Spleen (tissue), 11 donors: ENCODE data around the gene KANK4. TPM values are rescaled to one million over a fixed set of nuclear protein-coding genes. Genes with fewer than 3 reads are reported as not detected.

Source experiments
- DNase-seq: peaks from one replicate; pipeline ENCODE4 v3.0.0-alpha.2; 2020
- H3K27ac ChIP-seq, 8 donors: fragments of 200-600 bp; sonication (generic) in 7 of 8; 1 replicate in 4 of 8; 2 replicates in 4 of 8; pipeline versions ENCODE4 v1.5.0 to v1.8.0; 2016 to 2021; ENCODE audit warnings: inconsistent platforms in 4 of 8, mild to moderate bottlenecking in 4 of 8, moderate library complexity in 1 of 8
- H3K27me3 ChIP-seq, 7 donors: fragments of 200-600 bp; sonication (generic) in 6 of 7; replicated peaks in 1 of 7; 1 replicate in 4 of 7; 2 replicates in 3 of 7; pipeline versions ENCODE4 v1.5.0 to v1.8.0; 2016 to 2021; ENCODE audit warnings: inconsistent platforms in 3 of 7, mild to moderate bottlenecking in 1 of 7
- H3K36me3 ChIP-seq, 6 donors: fragments of 200-600 bp; sonication (generic) in 5 of 6; 1 replicate in 4 of 6; 2 replicates in 2 of 6; pipeline versions ENCODE4 v1.5.0 to v1.8.0; 2016 to 2021; ENCODE audit warnings: inconsistent platforms in 2 of 6
- H3K4me1 ChIP-seq, 6 donors: fragments of 200-600 bp; sonication (generic) in 5 of 6; 1 replicate in 3 of 6; 2 replicates in 3 of 6; pipeline versions ENCODE4 v1.5.0 to v1.8.0; 2016 to 2021; ENCODE audit warnings: inconsistent platforms in 3 of 6
- H3K4me3 ChIP-seq, 8 donors: fragments of 200-600 bp; sonication (generic) in 7 of 8; 1 replicate in 4 of 8; 2 replicates in 4 of 8; pipeline versions ENCODE4 v1.5.0 to v1.8.0; 2016 to 2021; ENCODE audit warnings: inconsistent platforms in 4 of 8, mild to moderate bottlenecking in 4 of 8, moderate library complexity in 2 of 8
- H3K9me3 ChIP-seq, 8 donors: fragments of 200-600 bp; sonication (generic) in 7 of 8; 1 replicate in 4 of 8; 2 replicates in 4 of 8; pipeline versions ENCODE4 v1.5.0 to v1.8.0; 2016 to 2021; ENCODE audit warnings: inconsistent platforms in 4 of 8
- POLR2A ChIP-seq, 3 donors: fragments of 450-650 bp; IDR thresholded peaks; one replicate each; pipeline ENCODE4 v1.5.1; 2017; ENCODE audit warnings: antibody characterized with exemption in 3 of 3, mild to moderate bottlenecking in 1 of 3
- POLR2AphosphoS5 ChIP-seq, 3 donors: sonication (generic); formaldehyde crosslinking; IDR thresholded peaks; one replicate each; pipeline ENCODE4 v1.5.1; 2017; ENCODE audit warnings: antibody characterized with exemption in 3 of 3
- WGBS, 5 donors: extraction: QIAGEN DNeasy Blood & Tissue Kit in 3 of 5; methylation state at CpG; one replicate each; pipeline versions ENCODE4 v1.1.5 to v1.1.7; 2013 to 2018; 5-methylcytosine and 5-hydroxymethylcytosine counted together
- intact Hi-C: fragments of 100-400 bp; cut with DNase I; formaldehyde crosslinking; loops from one replicate; pipeline ENCODE4 v1.15.0; 2023; ENCODE audit warnings: low total_unique reads
- polyA plus RNA-seq, 3 donors: library from polyadenylated mRNA; stranded (reverse); fragments of 200-250 nt; gene quantifications; one replicate each; pipeline ENCODE4 v1.2.1, GENCODE V29; 2013
- total RNA-seq, 7 donors: library from RNA; depleted of rRNA in 3 of 7; stranded (reverse); fragments of >200 nt in 3 of 7; fragmentation: NEBNext Ultra II Directional in 4 of 7; extraction: Animal tissue kit (Norgen Biotek cat#: 25700) in 4 of 7; gene quantifications; one replicate each; pipeline versions ENCODE4 v1.1.0 to v1.2.1, GENCODE V29; 2016 to 2021
- TF ChIP-seq, protein P1 (sequence below), 11 experiments: fragments of 200-600 bp in 7 of 11; fragments of 450-650 bp in 4 of 11; sonication (generic) in 4 of 11; IDR thresholded peaks in 8 of 11; conservative IDR thresholded peaks in 3 of 11; 1 replicate in 7 of 11; 2 replicates in 4 of 11; pipeline versions ENCODE4 v1.4.0 to v1.8.0; 2016 to 2021; ENCODE audit warnings: antibody characterized with exemption in 11 of 11, inconsistent platforms in 4 of 11, mild to moderate bottlenecking in 1 of 11
- donor health status: healthy with polysubstance abuse.
- donor health status: DM: no; HTN: no; CAD: no; lungs with moderate emphysema.
- donor health status: DM: no; HTN: no; CAD: no.
- donor health status: Bipolar disorder and iron deficiency.
- donor health status: healthy.
- donor health status: DM: no; HTN: no; CAD: no.
- donor health status: DM: yes; HTN: yes; CAD: no.

The KANK4 gene
- total and polyA plus RNA-seq, 10 donors: 0.11 to 1.3 (median 0.47) TPM

DNA sequence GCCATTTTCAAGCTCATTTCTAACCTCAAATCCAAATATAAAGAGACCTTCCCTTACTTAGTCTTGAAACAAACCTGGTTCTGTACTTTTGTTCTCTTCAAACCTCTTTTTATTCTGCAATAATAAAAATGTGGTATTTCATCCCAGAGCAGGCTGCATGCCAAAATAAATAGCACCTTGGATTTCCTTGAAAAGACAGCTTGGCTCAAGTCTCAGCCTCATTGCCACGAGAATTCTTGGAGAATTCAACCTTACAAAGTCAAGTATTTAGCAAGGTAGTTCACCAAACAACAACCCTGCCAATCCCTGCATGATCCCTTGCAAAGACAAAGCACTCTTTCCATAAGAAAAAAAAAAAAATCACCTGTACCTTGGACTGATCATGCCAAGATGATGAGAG is 33.8 kb downstream of the KANK4 start:
- 61 to 76% (median 65%) methylated on average over 1 of the region's 1 CpG for WGBS, 5 donors
- no peak overlapping the region for H3K4me3 ChIP-seq
- no peak overlapping the region for H3K27ac ChIP-seq
- peaks cover 0 to 12% (median 2%) of the 10 kb centered on the region in 6 donors for H3K4me1 ChIP-seq
- peaks cover 0 to 36% (median 0%) of the 10 kb centered on the region in 7 donors for H3K27me3 ChIP-seq
- intact Hi-C loops: no loop called here
- DNase-seq: no peak
- TF ChIP-seq POLR2AphosphoS5 (IDR thresholded peaks at IDR 0.05) (no peak), POLR2A (IDR thresholded peaks at IDR 0.05) (no peak)
- TF ChIP-seq, protein P1, sequence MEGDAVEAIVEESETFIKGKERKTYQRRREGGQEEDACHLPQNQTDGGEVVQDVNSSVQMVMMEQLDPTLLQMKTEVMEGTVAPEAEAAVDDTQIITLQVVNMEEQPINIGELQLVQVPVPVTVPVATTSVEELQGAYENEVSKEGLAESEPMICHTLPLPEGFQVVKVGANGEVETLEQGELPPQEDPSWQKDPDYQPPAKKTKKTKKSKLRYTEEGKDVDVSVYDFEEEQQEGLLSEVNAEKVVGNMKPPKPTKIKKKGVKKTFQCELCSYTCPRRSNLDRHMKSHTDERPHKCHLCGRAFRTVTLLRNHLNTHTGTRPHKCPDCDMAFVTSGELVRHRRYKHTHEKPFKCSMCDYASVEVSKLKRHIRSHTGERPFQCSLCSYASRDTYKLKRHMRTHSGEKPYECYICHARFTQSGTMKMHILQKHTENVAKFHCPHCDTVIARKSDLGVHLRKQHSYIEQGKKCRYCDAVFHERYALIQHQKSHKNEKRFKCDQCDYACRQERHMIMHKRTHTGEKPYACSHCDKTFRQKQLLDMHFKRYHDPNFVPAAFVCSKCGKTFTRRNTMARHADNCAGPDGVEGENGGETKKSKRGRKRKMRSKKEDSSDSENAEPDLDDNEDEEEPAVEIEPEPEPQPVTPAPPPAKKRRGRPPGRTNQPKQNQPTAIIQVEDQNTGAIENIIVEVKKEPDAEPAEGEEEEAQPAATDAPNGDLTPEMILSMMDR (IDR thresholded peaks at IDR 0.05 in 8 of 11, conservative IDR thresholded peaks at IDR 0.05 in 3 of 11): no peak
- peaks cover 0 to 6% (median 0%) of the 10 kb centered on the region in 8 donors for H3K9me3 ChIP-seq
- no peaks in the 10 kb centered on the region for H3K36me3 ChIP-seq

DNA sequence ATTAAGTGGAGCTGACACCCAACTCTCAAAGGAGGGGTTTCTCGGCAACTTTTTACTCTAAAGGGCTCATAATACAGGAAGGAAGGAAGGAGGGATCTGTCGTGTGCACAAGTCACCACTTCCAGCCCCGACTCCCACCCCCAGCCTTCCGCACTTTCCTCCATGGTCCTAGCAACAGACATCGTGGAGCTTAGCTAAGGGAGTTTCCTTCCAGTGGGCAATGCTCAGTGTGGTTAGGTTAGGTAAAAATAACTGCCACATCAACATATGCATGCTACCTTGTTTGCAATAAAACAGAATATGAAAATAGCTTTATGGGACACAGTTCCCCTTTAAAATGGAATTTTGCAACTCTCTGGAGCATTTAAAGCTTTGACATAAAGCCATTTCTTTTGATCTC is 35.2 kb downstream of the KANK4 start:
- no peak overlapping the region for H3K4me3 ChIP-seq
- H3K9me3 ChIP-seq: peaks cover 0 to 6% (median 0%) of the 10 kb centered on the region in 8 donors
- DNase-seq: peak; percentile 14
- WGBS, 5 donors: 15 to 32% (median 17%) methylated on average over 5 of the region's 5 CpGs
- H3K27ac ChIP-seq: no peak overlapping the region
- intact Hi-C loops: no loop called here
- peaks cover 0 to 36% (median 0%) of the 10 kb centered on the region in 7 donors for H3K27me3 ChIP-seq
- peaks cover 0 to 12% (median 2%) of the 10 kb centered on the region in 6 donors for H3K4me1 ChIP-seq
- TF ChIP-seq, protein P1 (IDR thresholded peaks at IDR 0.05 in 8 of 11, conservative IDR thresholded peaks at IDR 0.05 in 3 of 11): no peak
- no peak for TF ChIP-seq POLR2A (IDR thresholded peaks at IDR 0.05)
- TF ChIP-seq POLR2AphosphoS5 (IDR thresholded peaks at IDR 0.05): no peak
- no peaks in the 10 kb centered on the region for H3K36me3 ChIP-seq

DNA sequence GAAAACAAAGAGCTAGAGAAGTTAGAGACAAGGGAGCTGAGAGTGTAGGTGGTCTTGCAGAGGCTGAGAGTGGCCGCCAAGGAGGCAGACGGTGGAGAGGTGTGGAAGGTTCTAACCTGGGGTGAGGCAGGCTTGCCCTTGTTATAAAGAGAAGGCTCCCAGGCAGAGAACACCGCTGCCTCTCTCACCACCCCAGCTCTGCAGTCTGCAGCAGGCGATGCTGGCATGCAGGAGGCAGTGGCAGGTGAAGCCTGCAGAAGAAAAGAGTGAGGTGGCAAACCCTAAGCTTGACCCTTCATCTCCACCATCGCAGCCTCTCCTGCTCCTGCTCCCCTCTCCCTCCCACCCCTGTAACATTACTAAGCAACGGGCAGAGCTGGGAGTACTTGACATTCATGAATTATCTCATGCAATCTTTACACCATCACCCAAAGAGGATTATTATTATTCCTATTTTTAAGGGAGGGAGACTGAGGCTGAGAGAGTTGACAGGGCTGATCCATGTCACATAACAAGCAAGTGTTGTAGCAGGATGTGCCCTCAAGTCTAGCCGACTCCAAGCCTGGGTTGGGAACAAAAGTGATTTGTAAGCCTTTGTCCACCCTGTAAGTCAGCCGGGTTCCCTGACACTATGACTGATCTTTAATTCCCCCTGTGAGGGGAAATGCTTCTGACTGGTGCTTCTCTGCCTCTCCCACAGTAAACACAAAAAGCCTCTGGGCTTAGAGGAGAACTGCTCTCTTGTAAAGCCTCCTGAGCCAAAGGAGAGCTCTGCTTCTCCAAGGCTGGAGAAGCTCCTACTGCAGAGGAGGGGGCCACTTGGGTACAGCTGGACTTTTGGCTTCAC is 36.1 kb downstream of the KANK4 start:
- Histone ChIP-seq H3K4me3 (no peak overlapping the region), H3K9me3 (peaks cover 0 to 6% (median 0%) of the 10 kb centered on the region in 8 donors), H3K27me3 (peaks cover 0 to 36% (median 0%) of the 10 kb centered on the region in 7 donors), H3K36me3 (no peaks in the 10 kb centered on the region), H3K27ac (no peak overlapping the region), H3K4me1 (peaks cover 0 to 12% (median 2%) of the 10 kb centered on the region in 6 donors)
- 69 to 81% (median 76%) methylated on average over 8 of the region's 8 CpGs for WGBS, 5 donors
- TF ChIP-seq POLR2AphosphoS5 (IDR thresholded peaks at IDR 0.05): no peak
- DNase-seq: peak; percentile 53
- intact Hi-C loops: no loop called here

DNA sequence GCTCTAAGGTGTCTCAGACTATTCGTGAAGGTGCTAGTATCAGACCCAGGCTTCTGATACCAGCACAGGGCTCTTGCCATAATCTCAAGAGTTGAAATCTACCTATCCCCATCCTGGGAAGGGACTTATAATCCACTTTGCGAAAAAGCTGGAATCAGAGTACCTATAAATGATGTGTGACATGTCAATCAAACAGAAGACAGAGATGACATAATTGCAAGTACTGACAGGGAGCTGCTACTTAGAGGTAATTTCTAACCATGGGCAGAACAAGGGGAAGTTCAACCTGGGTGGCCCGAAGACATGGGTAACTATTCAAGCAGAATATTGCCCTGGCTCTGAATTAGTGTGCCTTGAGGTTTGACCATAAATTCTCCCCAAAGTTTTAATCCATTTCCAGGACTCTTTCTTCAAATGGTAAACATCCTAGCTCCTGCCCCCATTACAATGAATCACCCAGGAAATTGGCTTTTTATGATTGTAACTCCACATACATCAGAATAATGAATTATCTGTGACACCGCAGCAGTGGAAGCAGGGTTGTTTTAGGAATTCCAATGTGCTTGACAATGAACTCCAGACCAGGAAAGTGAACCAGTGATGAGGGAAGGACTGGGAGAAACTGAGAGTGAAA is 37.2 kb downstream of the KANK4 start:
- no peak overlapping the region for H3K27ac ChIP-seq
- peaks cover 0 to 11% (median 2%) of the 10 kb centered on the region in 6 donors for H3K4me1 ChIP-seq
- H3K27me3 ChIP-seq: peaks cover 0 to 28% (median 0%) of the 10 kb centered on the region in 7 donors
- peaks cover 0 to 15% (median 4%) of the 10 kb centered on the region in 8 donors for H3K9me3 ChIP-seq
- TF ChIP-seq, protein P1 (IDR thresholded peaks at IDR 0.05 in 8 of 11, conservative IDR thresholded peaks at IDR 0.05 in 3 of 11): no peak
- TF ChIP-seq POLR2A (IDR thresholded peaks at IDR 0.05) (no peak), POLR2AphosphoS5 (IDR thresholded peaks at IDR 0.05) (no peak)
- H3K4me3 ChIP-seq: no peak overlapping the region
- no peaks in the 10 kb centered on the region for H3K36me3 ChIP-seq
- intact Hi-C loops: no loop called here
- WGBS, 5 donors: 88 to 93% (median 90%) methylated on average over 4 of the region's 4 CpGs
- no peak for DNase-seq
